HG03103 (cell line): ENCODE measurements around the gene CCDC85A.

ENCODE experiments used
- ATAC-seq: cut with Tn5 transposase; IDR thresholded peaks from one replicate; pipeline ENCODE4 v1.9.1; 2021; ENCODE audit warnings: low read depth; ENCODE audit not compliant: unreplicated experiment

Gene CCDC85A

DNA sequence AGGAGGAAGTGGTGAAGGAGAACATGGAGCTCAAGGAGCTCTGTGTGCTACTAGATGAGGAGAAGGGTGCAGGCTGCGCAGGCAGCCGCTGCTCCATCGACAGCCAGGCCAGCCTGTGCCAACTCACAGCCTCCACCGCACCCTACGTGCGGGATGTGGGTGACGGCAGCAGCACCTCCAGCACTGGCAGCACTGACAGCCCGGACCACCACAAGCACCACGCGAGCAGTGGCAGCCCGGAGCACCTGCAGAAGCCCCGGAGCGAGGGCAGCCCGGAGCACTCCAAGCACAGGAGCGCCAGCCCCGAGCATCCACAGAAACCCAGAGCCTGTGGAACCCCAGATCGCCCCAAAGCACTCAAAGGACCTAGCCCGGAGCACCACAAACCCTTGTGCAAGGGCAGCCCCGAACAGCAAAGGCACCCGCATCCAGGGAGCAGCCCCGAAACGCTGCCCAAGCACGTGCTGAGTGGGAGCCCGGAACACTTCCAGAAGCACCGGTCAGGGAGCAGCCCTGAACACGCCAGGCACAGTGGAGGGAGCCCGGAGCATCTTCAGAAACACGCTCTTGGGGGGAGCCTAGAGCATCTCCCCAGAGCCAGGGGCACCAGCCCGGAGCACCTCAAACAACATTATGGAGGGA, 9.0 kb downstream of the CCDC85A start:
- no peak for ATAC-seq

DNA sequence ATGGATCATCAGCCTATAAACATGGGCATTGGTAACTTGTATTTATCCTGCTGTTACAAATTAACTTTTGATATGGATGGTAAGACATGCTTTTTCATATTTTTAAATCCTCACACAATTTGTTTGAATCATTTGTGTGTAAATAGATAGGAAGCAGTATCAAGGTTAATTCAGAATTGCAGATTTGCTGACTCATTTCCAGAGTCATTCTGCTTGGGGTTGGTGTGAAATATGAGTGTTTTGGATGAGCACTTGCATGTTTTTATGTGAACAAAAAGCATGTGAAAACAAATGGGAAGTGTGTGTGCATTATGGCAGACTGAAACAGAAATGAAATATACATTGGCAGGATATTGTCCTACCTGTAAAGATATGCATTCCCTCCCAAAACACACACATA, 11.8 kb downstream of the CCDC85A start:
- ATAC-seq, result no peak

DNA sequence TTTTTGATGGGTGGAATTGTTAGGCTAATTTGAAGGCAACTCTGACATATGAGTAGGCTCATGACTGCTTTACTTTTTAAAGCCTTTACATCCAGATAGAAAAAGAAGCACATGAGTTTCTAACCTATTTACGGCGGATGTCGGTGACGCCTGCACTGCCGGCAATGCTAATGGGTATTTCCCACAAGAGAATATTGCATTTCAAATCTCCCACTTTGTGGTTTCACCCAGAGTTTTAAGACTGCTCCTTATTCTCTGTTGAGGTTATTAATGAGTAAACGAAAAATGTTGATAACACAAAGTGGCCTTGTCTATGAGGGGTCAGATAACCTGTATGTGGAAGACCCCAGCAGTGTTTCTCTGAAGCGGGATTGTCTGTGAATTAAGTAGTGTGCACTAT, 14.0 kb downstream of the CCDC85A start:
- no peak for ATAC-seq

DNA sequence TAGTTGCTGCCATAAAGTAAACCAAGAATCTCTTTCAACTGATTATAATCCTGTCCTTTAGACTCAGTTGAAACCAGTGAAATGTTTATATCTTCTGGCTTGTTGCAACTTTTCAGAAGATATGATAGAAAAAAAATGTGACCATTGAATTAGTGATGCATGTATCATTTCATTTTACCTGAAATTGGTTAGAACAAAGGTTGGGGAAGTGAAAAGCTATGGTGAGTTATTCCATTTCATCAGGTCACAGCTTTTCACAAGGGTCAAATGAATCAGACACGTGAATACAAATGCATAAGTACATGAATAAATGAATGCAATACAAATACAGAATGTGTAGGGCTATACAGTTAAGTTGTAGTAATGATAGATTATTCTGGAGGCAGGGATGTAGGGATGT, 15.1 kb downstream of the CCDC85A start:
- ATAC-seq, result no peak

DNA sequence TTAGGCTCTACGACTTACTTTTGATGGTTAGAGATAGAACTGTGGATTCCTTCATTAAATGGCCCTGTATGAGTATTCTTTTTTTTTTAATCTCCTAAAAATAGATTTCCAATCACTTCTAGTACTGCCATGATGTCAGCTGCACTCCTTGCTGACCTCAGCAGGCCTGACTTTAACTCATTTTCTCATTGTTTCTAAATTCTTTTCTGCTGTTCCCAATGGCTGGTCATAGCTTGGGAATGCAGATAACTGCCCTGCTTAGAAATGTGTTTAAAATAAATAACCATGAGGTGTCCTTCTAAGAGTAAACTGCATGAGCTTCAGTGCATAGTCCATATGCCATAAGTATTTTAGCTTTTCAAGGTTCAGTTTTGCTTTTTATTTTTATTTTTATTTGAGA, 15.7 kb downstream of the CCDC85A start:
- no peak for ATAC-seq

DNA sequence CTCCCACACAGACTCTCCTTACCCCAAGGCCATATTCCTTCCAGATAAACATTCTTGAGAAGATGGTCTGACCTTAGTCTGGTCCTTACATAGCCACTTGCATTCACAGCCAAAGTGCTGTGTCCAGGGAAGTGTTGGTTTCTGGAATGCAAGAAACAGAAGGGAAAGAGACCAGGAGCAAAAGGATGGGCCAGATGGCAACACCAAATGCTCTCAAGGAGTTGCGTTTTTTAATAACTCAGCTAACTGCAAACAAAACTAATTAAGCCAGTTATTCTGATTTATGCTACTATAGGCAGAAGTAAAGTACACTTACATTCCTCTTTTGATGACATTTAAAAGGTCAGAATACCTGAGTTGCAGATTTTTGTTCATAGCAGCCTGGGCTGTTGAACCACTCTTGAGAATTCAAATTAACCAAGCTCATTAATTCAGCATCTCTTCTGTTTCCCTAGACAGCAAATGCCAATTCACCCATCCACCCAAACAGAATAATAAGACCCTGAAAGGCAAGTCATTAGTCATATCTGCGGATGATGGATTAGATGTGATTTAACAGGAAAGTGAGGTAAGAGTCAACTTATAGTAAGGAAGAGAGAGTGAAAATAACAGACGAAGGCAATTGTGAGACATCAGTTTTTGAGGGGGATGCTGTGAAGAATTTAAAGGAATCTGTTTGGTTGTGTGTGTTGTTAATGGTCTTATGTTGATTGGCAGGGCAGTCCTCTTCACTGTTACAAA, 18.8 kb downstream of the CCDC85A start:
- ATAC-seq, result no peak

DNA sequence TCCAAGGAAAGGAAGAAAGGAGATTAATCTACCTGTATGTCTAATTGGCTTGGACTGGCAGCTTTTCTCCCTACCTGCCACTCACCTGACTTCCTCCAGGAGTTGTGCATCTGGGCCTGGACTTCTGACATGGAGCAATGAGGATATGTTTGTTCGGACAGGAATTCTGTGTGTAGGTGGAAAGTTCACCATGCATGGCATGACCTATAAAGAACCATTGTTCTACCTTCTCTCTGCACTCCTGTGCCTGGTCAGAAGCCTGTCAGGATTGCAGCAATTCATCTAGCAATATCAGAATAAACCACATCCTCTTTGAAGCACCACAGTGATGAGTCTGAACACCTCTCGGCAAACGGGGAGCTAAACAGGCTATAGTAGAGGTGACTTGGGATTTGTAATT, 20.8 kb downstream of the CCDC85A start:
- ATAC-seq, result no peak

DNA sequence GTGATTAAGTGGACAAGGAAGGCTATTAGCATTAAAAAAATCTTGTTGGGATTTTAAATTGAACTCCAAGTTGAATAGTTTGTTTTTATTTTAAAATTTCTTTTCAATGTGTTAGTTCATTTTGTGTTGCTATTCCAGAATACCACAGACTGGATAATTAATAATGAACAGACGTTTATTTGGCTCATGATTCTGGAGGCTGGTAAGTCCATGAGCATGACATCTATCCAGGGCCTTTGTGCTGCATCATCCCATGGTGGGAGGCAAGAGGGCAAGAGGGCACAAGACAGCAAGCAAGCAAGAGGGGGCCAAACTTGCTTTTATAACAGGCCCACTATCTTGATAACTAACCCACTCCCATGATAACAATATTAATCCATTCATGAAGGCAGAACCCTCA, 22.5 kb downstream of the CCDC85A start:
- no peak for ATAC-seq

DNA sequence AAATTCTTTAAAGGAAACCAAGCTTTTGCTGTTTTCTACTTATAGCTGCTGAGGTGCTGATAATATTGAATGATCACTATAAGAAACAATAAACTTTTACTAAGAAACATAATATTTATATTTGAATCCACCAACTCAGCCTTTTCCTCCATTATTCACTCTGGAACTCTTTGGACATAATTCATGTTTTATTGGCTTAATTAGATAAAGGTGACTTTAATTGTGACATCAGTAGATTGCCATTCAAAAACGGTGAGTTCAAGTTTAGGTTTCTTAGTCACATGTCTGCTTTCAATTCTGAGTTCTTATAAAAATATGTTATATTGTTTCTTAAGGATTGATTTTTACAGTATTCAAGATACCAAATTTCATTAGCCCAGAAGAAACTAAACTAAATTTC, 24.0 kb downstream of the CCDC85A start:
- ATAC-seq, result no peak

DNA sequence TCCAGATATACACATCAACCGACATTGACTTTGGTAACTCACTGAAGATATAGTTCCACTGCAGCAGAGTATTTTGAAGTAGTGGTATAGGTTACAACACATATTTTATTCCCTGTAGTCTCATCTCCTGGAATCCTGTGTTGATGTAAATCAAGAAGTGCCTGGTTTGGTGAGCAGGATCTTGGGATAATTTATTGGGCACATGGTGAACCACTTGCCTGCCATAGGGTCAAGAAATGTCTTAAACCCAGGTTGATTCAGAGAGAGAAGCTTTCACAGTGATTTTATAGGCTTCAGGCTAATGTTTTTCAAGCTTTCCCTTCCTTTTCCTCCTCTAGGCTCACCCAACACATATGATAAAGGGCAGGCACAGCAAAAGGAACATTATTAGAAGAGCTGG, 24.6 kb downstream of the CCDC85A start:
- no peak for ATAC-seq

DNA sequence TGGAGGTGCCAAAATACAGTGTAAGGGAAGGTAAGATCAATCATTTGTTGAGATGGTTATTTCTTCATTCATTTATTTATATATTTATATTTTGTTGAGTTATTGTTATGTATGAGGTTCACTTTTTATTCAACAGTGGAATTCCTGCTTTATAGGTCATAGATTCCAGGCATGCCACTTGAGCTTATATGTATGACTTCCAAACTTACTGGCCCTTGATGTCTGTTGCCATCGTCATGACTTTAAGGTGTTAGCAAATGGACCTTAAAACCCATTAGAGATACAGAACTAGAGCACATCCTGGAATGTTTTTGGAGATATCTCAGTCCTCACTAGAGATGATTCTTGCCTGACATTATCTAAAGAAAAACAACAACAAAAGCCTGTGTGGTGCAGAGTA, 25.9 kb downstream of the CCDC85A start:
- ATAC-seq, result no peak

DNA sequence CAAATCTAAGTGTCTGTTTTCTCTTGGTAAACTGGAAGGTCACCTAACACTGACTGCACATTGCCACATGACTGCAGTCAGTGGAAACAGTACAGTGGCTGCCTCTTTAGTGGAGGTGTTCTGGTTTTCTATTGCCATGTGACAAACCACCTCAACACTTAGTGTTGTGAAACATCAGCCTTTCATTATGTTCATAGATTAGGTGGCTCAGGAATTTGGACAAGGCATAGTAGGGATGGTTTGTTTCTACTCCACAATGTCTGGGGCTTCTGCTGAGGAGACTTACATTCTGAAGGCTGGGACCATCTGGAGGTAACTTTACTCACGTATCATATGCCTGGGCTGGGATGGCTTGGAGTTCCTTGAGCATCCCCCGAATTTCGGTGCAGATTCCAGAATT, 26.5 kb downstream of the CCDC85A start:
- no peak for ATAC-seq

DNA sequence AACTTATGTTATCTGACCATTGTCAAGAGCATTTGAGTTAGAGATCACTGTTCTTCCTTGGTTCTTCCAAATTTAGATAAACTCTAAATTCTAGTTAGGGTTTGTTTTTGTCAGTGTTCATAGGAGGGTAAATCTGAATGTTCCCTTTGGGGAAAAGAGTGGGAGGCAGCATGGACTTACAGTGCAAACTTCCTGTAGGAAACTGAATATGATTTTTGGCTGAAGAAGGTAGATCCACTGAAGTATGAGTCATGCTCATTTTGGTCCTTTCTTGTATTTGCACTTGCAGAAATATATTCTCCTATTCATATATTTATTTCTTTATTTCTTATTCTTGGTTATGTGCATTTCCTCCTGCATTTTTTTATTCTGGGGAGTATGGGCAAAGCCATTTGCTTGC, 27.3 kb downstream of the CCDC85A start:
- no peak for ATAC-seq

DNA sequence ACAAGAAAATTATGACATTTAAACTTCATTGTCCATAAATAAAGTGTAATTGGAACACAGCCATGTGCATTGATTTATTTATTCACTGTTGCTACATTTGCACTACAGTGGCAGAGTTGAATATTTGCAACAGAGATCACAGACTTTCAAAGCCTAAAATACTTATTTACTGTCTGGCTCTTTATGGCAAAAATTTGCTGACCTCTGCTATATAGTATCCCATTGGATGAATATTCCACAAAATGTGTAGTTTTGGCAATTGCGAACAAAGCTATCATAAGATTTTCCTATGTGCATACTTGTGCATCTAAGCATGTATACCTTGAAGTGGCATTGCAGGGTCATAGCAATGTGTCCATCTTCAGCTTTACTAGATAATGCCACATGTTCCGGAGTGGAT, 32.1 kb downstream of the CCDC85A start:
- no peak for ATAC-seq

DNA sequence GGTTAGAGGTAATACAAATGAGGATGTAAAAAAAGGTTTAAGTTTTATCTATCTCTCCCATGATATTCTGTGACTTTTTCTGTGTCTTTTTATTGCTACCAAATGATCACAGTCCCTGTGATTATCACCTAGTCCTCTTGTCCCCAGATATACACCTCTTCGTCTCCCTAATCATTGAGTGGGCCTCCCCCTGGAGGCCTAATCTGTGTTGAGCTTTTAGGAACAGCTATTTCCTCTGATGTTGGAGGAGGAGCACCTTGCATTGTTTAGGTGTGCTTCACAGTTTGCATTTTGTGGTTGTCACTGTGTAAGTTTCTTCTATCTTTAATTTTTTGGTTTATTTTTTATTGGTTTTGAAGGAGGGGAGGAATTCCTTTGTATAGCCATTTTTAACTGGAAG, 33.3 kb downstream of the CCDC85A start:
- no peak for ATAC-seq

DNA sequence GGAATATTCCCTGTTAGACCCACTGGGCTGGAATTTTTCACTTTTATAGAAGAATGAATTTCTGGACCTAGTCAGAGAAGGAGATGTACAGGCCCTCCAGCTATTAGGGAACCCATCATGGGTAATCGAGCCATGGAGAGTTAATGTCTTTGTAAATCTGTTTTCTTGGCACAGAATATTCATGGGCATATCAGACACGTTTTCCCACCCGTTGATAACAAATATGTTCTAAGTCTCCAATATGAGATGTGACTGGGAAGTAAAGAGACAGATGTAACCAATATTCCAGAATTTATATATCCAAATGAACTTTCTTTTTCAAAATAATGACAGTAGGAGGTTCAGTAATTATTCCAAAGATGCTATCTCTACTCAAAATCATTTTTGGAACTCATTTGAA, 38.7 kb downstream of the CCDC85A start:
- ATAC-seq, result no peak

DNA sequence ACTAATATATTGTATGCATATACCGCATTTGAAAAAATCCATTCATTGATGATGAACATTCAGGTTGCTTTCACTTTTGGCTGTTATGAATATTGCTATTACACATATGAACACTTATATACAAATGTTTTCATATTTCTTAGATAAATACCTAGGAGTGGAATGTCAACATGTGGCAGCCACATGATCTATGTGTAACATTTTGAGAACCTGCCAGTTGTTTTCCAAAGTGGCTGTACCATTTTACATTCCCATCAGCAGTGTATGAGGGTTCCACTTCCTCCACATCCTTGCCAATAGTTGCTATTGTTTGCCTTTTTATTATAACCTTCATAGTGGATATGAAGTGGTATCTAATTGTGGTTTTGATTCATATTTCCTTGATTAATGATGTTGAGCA, 40.5 kb downstream of the CCDC85A start:
- ATAC-seq, result no peak

DNA sequence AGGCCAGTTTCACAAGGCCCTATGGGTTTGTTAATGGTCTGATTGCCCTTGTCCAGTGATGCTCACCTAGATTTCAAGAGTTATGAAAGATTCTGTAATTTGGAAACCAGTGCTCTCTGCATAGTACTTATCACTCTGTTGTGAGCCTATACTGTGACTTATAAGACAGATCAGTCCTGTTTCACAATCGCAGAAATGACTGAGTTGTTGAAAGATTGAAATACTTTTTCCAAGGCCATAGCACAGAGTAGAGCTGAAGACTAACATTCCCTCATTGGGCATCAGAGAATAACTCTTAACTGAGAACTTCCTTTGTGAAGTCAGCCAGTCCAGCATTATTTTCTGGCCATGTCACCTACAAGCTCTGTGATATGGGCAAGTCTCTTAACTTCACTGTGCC, 44.0 kb downstream of the CCDC85A start:
- ATAC-seq, result no peak

DNA sequence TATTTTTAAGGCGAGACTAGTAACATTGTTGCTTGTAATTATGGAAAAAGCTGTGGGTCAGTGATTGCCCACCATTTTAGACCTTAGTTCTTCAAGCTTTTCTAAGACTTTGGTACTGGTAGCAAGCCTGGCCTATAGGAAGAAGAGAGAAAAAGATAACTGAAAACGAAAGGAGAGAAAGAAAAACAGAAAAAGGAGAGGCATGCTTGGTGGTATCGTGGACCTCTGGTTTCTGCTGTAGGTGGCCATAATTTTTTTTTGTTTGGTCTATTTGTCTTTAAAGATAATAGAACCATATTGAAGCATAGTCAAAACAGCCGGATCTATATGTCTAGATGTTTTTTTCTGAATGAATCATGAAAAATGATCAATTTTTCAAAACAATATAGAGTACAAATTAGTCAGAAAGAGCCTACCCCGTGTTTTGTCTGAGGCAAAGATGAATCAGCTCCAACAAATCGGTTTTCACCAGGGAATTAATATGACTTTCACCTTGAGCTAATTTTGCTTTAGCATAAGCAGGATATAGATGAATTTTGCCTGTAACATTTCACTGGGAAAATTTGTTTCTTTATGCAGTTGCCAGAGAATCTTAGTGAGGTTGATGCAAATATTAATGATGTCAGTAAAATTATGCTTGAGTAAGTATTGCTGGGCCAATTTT, 45.7 kb downstream of the CCDC85A start:
- ATAC-seq, result no peak

DNA sequence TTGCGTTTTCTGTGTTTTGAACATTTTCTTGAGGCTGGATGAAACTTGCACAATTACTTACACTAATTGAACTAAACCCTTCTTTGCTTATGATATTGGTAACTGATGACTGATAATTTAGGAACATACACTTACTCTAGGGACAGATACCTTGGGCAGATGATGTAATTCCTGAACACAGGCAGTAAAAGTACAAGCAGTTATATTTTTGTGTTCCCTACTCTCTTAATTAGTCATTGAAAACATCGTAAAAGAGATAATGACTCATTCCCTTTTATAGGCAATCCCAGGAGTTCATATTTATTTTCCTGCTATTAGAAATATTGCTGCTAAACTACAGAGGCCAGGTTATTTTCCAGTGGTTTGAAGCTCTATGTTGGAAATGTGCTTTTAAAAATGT, 46.4 kb downstream of the CCDC85A start:
- ATAC-seq, result no peak

DNA sequence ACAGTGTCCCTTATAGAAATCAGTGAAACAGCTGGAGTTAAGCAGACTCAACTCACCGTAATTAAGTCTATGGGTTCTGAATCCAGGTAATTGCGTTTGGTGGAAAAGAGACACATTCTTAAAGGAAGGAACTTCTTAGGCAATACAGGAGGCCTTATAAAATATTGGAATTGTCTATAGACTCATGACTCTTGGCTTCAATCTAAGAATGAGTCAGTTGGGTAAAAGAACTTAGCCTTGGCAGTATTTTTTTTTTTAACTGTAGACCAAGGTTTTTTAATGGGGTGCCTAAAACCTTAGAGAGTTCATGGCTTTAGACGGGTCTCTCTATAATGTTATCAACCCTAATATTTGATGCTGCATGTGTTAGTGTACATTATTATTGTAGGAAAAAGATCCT, 47.6 kb downstream of the CCDC85A start:
- no peak for ATAC-seq

DNA sequence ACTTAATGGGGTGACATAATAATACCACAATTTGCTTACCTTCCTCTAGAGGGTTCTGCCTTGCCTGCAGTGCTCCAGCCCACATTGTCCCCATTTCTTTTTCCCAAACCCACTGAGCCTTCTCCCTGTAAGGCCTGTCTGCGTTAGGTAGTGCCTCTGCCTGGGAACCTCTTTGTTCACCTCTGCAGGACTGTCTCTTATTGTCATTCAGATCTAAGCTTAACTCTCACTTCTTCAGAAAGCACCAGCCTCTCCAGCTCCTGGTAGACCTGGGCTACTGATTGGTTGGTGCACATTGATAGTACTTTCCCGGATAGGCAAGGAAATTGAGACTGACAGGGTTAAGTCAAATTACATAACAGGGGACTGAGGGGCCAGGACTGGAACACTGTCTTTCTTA, 49.1 kb downstream of the CCDC85A start:
- no peak for ATAC-seq
